Medulla oblongata (tissue), 1 donor: Measurements from ENCODE around the gene CRHBP.
"Not testable (repeated sequence)": the region's sequence is repeated elsewhere in the genome, so short reads cannot be mapped to it uniquely, and the experiment has no call there.

Experiments
- DNase-seq: peaks from one replicate; pipeline ENCODE4 v3.0.0-alpha.2; 2015; ENCODE audit errors: extremely low spot score

CRHBP gene

DNA sequence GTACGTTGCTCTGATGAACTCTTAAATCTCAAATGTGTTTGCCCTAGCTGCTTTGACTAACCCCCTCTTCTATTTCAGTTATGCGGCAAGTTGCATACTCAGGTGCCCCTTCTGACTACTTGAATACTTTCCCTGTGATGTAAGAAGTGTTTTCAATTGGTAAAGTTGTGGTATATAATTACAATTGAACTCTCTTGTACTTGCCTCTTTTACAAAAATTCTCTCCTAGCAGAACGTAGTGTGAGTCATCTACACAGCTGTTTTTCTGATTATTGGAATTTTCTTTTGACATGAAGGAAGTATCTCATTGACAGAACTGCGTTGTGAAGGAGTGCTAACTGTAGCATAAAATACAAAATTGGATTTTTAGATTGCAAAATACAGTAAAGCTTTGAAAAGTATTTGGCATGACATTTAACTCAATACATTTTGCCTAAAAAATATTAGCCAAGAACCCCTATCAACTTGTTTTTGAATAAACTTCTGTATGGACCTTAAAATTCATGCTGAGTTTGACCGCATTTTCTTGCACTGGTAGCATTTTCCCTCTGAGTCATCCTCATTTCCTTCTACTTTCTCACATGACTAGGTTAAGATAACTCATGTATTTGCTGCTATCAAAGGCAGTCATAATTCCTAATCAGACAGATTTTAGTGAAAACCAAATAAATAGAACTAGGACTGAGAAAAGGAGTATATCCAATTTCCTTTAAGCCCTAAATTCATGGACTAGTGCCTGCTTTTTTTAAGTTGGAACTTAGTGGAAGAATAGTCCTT is 6.3 kb downstream of the CRHBP start:
- DNase-seq: no peak

DNA sequence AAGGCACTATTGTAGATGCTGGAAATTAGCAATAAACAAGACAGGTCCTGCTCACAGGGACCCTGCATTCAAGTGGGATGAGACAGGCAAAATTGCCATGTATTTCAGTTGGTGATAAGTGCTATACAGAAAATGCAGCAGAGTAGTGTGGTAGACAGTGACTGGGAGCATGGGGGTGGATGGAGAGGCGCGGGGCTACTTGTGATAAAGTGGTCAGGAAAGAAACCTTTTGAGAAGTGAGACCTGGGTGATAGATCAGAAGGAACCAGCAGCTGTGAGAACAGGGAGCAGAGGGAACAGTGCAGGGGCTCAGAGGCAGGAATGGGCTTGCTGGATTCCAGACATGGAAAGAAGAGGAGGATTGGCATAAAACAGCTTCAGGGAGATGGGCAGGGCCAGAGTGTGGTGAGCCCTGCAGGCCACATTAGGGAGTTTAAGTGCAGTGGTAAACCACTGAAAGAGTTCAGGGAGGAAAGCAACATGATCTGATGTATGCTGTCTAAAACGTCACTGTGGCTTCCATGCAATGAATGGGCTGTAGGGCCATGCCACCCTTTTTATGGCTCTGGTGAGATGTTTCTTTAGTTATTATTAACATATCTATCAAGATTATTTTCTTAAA is 7.3 kb downstream of the CRHBP start:
- no peak for DNase-seq

DNA sequence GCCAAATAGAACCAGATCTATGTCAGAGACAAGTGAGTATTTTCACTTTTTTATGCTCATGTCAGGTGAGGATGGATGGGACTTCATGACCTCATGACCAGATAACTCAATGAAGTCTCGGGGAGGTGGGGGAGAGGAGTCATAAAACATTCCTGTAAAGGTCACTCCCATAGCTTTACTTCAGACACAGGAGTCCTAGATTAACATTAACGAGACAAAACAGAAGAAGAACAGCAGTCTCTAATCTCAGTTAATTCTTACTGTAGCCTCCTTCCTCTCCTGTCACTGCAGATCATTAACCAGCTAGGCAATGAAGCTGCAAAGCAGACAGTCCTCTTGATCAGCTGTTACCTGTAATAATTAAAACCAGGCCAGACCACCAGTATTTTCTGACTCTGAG is 11.2 kb downstream of the CRHBP start:
- DNase-seq: no peak

GRCh38 chr5:76971511-76971910 is 18.7 kb downstream of the CRHBP start:
- DNase-seq: no peak

DNA sequence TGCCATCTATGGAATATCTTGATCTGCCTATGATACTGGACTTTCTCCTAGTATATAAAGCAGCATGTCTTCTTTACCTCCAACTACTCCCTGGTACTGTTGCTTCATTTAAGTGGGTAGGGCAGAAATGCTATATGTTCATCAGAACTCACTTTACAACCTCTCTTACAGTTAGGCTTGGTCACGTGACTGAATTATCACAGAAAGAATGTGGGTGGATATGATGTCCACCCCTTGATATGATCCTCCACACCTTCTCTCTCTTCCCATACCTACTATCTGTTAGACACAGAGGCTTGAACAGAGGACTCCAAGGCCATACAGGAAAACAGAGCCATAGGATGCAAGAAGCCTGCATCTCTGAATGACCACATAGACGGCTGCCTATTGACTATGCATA is 19.8 kb downstream of the CRHBP start:
- DNase-seq: no peak

GRCh38 chr5:76974785-76975184 is 21.9 kb downstream of the CRHBP start:
- DNase-seq: no peak

DNA sequence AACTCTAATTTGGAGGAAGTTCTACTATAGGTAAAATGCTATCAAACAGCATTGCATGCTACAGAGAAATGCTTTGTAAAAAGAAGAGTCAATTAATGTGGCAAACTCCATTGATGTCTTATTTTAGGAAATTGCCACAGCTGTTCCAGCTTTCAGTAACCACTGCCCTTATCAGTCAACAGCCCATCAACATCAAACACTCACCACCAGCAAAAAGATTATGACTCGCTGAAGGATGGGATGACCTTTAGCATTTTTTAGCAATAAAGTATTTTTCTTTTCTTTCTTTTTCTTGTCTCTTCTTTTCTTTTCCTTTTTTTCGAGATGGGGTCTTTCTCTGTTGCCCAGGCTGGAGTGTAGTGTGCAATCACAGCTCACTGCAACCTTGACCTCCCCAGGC is 26.0 kb downstream of the CRHBP start:
- no peak for DNase-seq

GRCh38 chr5:76980518-76981144 is 27.8 kb downstream of the CRHBP start:
- DNase-seq: no peak

GRCh38 chr5:76982450-76982849 is 29.6 kb downstream of the CRHBP start:
- DNase-seq: no peak

GRCh38 chr5:76983468-76983867 is 30.6 kb downstream of the CRHBP start:
- peak; percentile 61 for DNase-seq

- no peak for DNase-seq
These were observed 34.1 kb downstream of the CRHBP start for GRCh38 chr5:76986825-76987526.

- DNase-seq: no peak
These were observed 38.1 kb downstream of the CRHBP start for GRCh38 chr5:76990899-76991459.

DNA sequence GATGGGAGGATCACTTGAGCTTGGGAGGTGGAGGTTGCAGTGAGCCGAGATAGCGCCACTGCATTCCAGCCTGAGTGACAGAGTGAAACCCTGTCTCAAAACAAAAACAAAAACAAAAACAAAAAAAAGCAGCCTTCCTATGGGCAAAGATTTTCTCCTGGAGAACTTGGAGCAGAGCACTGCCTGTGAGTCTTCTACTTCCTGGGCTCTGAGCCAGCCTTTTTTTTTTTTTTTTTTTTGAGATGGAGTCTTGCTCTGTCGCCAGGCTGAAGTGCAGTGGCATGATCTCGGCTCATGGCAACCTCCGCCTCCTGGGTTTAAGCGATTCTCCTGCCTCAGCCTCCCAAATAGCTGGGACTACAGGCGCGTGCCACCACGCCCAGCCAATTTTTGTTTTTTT is 40.6 kb downstream of the CRHBP start:
- DNase-seq: not testable (repeated sequence)

- DNase-seq: no peak
These were observed 41.5 kb downstream of the CRHBP start for GRCh38 chr5:76994337-76994736.

DNA sequence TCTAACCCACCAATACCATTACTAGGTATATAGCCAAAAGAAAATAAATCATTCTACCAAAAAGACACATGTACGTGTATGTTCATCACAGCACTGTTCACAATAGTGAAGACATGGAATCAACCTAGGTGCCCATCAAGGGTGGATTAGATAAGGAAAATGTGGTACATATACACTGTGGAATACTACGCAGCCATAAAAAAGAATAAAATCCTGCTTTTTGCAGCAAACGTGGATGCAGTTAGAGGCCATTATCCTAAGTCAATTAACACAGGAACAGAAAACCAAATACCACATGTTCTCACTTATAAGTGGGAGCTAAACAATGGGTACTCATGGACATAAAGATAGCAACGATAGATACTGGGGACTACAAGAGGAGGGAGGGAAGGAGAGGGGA is 45.4 kb downstream of the CRHBP start:
- not testable (repeated sequence) for DNase-seq

GRCh38 chr5:76999451-76999850 is 46.6 kb downstream of the CRHBP start:
- DNase-seq: no peak

GRCh38 chr5:77003246-77003645 is 50.4 kb downstream of the CRHBP start:
- no peak for DNase-seq

GRCh38 chr5:77006124-77006523 is 53.3 kb downstream of the CRHBP start:
- DNase-seq: no peak

- DNase-seq: no peak
These were observed 55.6 kb downstream of the CRHBP start for GRCh38 chr5:77008413-77008812.

DNA sequence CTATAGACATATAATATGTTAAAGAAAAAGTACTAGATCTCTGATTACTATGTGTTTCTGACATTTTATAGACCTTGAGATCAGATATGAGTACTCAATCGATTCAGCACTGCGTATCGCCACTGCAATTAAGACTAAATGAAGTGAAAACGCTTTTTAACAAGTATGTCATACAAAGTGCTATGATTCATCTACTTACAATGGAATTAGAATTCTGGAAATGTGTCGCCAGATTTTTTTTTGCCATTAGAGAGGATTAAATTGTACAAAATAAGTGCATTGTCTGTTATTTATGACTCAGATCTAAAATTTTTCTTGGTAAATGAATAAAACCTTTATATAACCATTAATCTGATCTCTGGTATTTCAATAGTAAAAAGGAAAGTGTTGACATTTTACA is 57.4 kb downstream of the CRHBP start:
- no peak for DNase-seq

- DNase-seq: no peak
These were observed 58.7 kb downstream of the CRHBP start for GRCh38 chr5:77011498-77011897.

DNA sequence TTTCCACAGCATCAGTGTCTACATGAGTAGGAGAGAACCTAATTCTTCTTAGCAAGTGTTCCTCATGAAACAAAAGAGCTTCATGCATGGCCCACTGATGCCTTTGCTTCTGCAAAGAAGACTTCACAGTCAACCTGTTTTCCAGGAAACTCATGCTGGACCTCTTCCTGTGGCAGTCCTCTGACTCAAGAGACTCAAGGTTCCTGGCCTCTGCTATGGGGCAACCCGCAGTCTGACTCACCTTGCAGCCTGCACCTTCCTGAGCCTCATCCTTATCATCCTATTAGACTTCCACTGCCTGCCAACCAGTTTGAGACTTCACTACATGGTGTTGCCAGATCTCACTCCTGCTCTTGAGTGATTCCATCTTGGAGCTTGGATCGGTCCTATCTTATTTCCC is 59.8 kb downstream of the CRHBP start:
- no peak for DNase-seq
